Activated CD4-positive, alpha-beta T cell treated with anti-CD3 and anti-CD28 coated beads, Interleukin-2, amount 10 ng/mL, durations not matched to agents 7 days and 5 days (primary cell): ENCODE results near the gene SLC25A6. TPM values are rescaled to one million over a fixed set of nuclear protein-coding genes. Genes with fewer than 3 reads are reported as not detected.

ENCODE experiments used
- CTCF ChIA-PET: fragments of 350-600 bp; sonication (Branson Sonifier 250); formaldehyde crosslinking; loops from one replicate; lab custom pipeline; 2021; ENCODE audit warnings: antibody characterized with exemption; lab: Charles Lee
- POLR2A ChIA-PET: fragments of 350-600 bp; sonication (Branson Sonifier 250); formaldehyde crosslinking; loops from one replicate; lab custom pipeline; 2021; ENCODE audit warnings: antibody characterized with exemption; lab: Charles Lee
- DNase-seq: peaks from one replicate; pipeline ENCODE4 v3.0.0-alpha.2; 2020
- H3K27ac Mint-ChIP-seq: one replicate; pipeline ENCODE4 v1.8.0; 2021; ENCODE audit warnings: mild to moderate bottlenecking, moderate library complexity, mixed read lengths
- H3K27me3 Mint-ChIP-seq: one replicate; pipeline ENCODE4 v1.8.0; 2021; ENCODE audit warnings: mixed read lengths
- H3K36me3 Mint-ChIP-seq: one replicate; pipeline ENCODE4 v1.8.0; 2021; ENCODE audit warnings: low read depth, mixed read lengths
- H3K4me1 Mint-ChIP-seq: one replicate; pipeline ENCODE4 v1.8.0; 2021; ENCODE audit warnings: mixed read lengths
- H3K4me3 Mint-ChIP-seq: one replicate; pipeline ENCODE4 v1.8.0; 2021; ENCODE audit warnings: mild to moderate bottlenecking, moderate library complexity, mixed read lengths
- H3K9me3 Mint-ChIP-seq: one replicate; pipeline ENCODE4 v1.8.0; 2021; ENCODE audit warnings: mixed read lengths
- total RNA-seq, 2 experiments: library from RNA; stranded (reverse); gene quantifications; one replicate each; pipeline ENCODE4 v1.2.3, GENCODE V29; 2021

SLC25A6 gene
- total RNA-seq, 2 experiments from 2014 or later = 259 to 261 TPM

DNA sequence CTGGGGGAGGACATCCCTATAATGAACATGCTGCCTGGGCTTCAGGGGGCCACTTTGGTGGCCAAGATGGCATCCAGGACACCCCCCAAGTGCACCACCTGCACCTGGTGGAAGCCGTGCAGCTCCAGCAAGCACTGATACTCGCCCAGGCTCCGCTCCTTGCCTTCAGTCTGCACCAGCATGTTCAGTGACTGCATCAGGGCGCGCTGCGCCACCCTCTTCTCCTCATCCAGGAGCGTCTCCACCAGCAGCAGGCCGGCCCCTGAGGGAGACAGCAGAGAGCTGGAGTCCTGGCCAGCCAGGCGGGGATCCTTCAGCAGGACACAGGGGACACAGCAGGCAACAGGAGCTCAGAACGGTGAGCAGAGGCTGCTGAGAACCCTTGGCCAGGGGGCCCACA is 11.3 kb upstream of the SLC25A6 start:
- CTCF ChIA-PET = no interaction called here
- POLR2A ChIA-PET = no interaction called here
- Mint-ChIP-seq H3K4me1 (no peaks in the 10 kb centered on the region), H3K9me3 (no peaks in the 10 kb centered on the region), H3K36me3 (peaks cover 2% of the 10 kb centered on the region), H3K27me3 (no peaks in the 10 kb centered on the region), H3K4me3 (no peak overlapping the region), H3K27ac (no peak overlapping the region)
- DNase-seq = no peak

DNA sequence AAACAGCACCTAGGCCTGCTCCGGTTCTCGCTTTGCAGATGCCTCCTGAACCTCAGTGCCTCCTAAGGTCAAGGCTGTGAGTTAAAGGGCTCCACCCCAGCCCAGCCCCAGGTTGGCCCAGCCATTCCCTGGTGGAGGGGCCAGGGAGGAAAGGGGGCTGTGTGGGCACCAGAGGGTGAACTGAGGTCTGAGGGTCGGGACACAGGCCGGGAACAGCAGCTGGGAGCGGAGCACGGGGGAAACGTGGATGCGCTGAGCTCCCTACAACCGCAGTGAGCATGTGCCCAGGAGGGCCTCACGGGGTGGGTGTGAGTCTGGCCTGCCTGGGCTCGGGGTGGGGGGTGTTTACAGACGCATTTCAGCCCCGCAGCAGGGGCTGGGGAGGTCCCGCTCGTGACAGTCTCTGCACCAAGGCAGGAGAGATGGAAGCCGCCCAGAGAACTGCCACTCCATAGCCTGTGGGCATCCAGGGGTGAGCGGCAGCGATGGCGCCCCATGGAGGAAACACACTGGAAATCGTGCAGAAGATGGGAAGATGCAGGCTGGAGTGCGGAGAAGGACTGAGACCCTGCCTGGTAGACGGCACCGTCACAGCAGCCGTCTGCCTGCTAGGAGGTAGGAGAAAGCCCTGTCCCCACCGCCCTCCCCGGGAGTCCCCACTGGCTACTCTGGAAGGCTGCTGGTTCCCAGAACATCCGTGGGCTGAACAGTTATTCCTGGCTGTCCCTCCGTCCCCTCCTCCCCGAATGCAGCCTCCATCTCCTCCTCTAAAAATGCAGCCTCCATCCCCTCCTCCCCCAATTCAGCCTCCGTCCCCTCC is 9.9 kb upstream of the SLC25A6 start:
- DNase-seq = no peak
- CTCF ChIA-PET = no interaction called here
- no peaks in the 10 kb centered on the region for H3K4me1 Mint-ChIP-seq

DNA sequence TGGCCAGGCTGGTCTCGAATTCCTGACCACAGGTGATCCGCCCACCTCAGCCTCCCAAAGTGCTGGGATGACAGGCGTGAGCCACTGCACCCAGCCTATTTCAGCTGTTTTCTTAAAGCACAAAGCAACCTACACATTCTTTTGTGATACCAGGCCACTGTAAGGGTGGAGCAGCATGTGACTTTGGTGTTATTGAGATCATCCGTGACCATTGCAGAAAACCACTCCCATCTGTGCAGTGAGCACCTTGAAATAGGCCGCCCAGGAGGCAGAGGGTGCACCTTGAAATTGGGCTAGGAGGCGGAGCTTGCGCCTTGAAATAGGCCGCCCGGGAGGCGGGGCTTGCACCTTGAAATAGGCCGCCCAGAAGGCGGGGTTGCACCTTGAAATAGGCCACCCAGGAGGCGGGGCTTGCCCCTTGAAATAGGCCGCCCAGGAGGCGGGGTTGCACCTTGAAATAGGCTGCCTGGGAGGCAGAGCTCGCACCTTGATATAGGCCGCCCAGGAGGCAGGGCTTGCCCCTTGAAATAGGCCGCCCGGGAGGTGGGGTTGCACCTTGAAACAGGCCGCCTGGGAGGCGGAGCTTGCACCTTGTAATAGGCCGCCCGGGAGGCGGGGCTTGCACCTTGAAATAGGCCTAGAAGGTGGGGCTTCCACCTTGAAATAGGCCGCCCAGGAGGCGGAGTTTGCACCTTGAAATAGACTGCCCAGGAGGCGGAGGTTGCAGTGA is 9.0 kb upstream of the SLC25A6 start:
- DNase-seq = no peak
- Mint-ChIP-seq H3K27me3 (no peaks in the 10 kb centered on the region), H3K36me3 (peaks cover 12% of the 10 kb centered on the region), H3K4me3 (no peak overlapping the region), H3K9me3 (no peaks in the 10 kb centered on the region), H3K27ac (no peak overlapping the region), H3K4me1 (peaks cover 3% of the 10 kb centered on the region)
- CTCF ChIA-PET = no interaction called here
- POLR2A ChIA-PET = no interaction called here

More for the DNA sequence above, 9.9 kb upstream of the SLC25A6 start:
- H3K27me3 Mint-ChIP-seq = no peaks in the 10 kb centered on the region
- POLR2A ChIA-PET = no interaction called here
- H3K27ac Mint-ChIP-seq = no peak overlapping the region
- H3K36me3 Mint-ChIP-seq = peaks cover 4% of the 10 kb centered on the region
- no peak overlapping the region for H3K4me3 Mint-ChIP-seq
- H3K9me3 Mint-ChIP-seq = no peaks in the 10 kb centered on the region

DNA sequence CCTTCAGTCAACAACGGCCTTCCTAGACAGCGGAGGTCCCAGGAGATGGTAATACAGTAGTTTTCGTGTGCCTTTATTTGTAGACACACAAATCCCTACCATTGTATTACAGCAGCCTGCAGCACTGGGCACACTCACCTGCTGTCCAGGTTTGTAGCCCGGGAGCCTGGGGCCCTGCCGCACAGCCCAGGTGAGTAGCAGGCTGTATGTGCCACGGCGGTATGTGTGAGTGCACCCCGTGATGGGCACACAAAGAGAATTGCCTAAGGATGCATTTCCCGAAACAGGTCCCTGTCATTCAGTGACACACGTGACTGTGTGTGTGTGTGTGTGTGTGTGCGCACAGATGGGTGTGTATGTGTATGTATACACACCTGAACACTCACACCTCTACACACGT is 8.1 kb upstream of the SLC25A6 start:
- peaks cover 12% of the 10 kb centered on the region for H3K4me1 Mint-ChIP-seq
- H3K4me3 Mint-ChIP-seq = no peak overlapping the region
- ChIA-PET POLR2A (no interaction called here), CTCF (no interaction called here)
- H3K36me3 Mint-ChIP-seq = peaks cover 20% of the 10 kb centered on the region
- H3K27ac Mint-ChIP-seq = no peak overlapping the region
- H3K9me3 Mint-ChIP-seq = no peaks in the 10 kb centered on the region
- DNase-seq = no peak
- H3K27me3 Mint-ChIP-seq = no peaks in the 10 kb centered on the region

GRCh38 chrX:1398431-1399340 is 6.8 kb upstream of the SLC25A6 start:
- POLR2A ChIA-PET = no interaction called here
- H3K4me1 Mint-ChIP-seq = peaks cover 23% of the 10 kb centered on the region
- H3K27me3 Mint-ChIP-seq = no peaks in the 10 kb centered on the region
- peaks cover 24% of the 10 kb centered on the region for H3K36me3 Mint-ChIP-seq
- H3K27ac Mint-ChIP-seq = peak overlapping the region; percentile 25
- CTCF ChIA-PET = no interaction called here
- no peak for DNase-seq
- no peak overlapping the region for H3K4me3 Mint-ChIP-seq
- H3K9me3 Mint-ChIP-seq = no peaks in the 10 kb centered on the region

GRCh38 chrX:1397441-1398270 is 5.7 kb upstream of the SLC25A6 start:
- Mint-ChIP-seq H3K4me1 (peaks cover 30% of the 10 kb centered on the region), H3K27ac (no peak overlapping the region), H3K36me3 (peaks cover 24% of the 10 kb centered on the region), H3K9me3 (no peaks in the 10 kb centered on the region), H3K4me3 (no peak overlapping the region), H3K27me3 (no peaks in the 10 kb centered on the region)
- CTCF ChIA-PET = no interaction called here
- no peak for DNase-seq
- POLR2A ChIA-PET = no interaction called here

- Mint-ChIP-seq H3K9me3 (no peaks in the 10 kb centered on the region), H3K4me1 (peaks cover 30% of the 10 kb centered on the region), H3K27ac (peak overlapping the region; percentile 50), H3K36me3 (peaks cover 24% of the 10 kb centered on the region), H3K4me3 (no peak overlapping the region), H3K27me3 (no peaks in the 10 kb centered on the region)
- no peak for DNase-seq
- ChIA-PET CTCF (no interaction called here), POLR2A (no interaction called here)
Observed at GRCh38 chrX:1397001-1397400, 5.1 kb upstream of the SLC25A6 start.

DNA sequence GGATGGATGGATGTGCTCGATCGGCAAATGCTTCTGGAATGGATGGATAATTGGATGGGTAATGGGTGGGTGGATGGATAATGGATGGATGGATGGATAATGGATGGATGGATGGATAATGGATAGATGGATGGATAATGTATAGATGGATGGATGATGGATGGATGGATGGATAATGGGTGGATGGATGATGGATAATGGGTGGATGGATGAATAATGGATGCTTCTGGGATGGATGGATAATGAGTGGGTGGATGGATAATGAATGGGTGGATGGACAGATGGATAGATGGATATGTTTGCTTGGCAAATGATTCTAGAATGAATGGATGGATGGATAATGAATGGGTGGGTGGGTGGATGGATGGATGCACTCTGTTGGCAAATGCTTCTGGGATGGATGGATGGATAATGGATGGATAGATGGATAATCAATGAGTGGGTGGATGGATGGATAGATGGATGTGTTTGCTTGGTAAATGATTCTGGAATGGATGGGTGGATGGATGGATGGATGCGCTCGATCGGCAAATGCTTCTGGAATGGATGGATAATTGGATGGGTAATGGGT is 3.8 kb upstream of the SLC25A6 start:
- H3K4me1 Mint-ChIP-seq = peaks cover 35% of the 10 kb centered on the region
- no peak for DNase-seq
- no peaks in the 10 kb centered on the region for H3K9me3 Mint-ChIP-seq
- ChIA-PET POLR2A (no interaction called here), CTCF (no interaction called here)
- no peaks in the 10 kb centered on the region for H3K27me3 Mint-ChIP-seq
- no peak overlapping the region for H3K27ac Mint-ChIP-seq
- peak overlapping the region; percentile 9 for H3K4me3 Mint-ChIP-seq
- H3K36me3 Mint-ChIP-seq = peaks cover 30% of the 10 kb centered on the region

GRCh38 chrX:1394731-1395501 is 3.0 kb upstream of the SLC25A6 start:
- no peak for DNase-seq
- POLR2A ChIA-PET = no interaction called here
- CTCF ChIA-PET = no interaction called here
- Mint-ChIP-seq H3K27ac (no peak overlapping the region), H3K9me3 (no peaks in the 10 kb centered on the region), H3K36me3 (peaks cover 32% of the 10 kb centered on the region), H3K4me3 (peak overlapping the region; percentile 62), H3K27me3 (no peaks in the 10 kb centered on the region), H3K4me1 (peaks cover 39% of the 10 kb centered on the region)

GRCh38 chrX:1393871-1394615 is 2.1 kb upstream of the SLC25A6 start:
- Mint-ChIP-seq H3K27ac (peak overlapping the region; percentile 93), H3K4me3 (peak overlapping the region; percentile 89), H3K4me1 (peaks cover 47% of the 10 kb centered on the region), H3K9me3 (no peaks in the 10 kb centered on the region), H3K27me3 (no peaks in the 10 kb centered on the region), H3K36me3 (peaks cover 39% of the 10 kb centered on the region)
- DNase-seq = no peak
- POLR2A ChIA-PET = no interaction called here
- CTCF ChIA-PET = no interaction called here
